Measurements from ENCODE around the gene STARD7.
"Not testable (repeated sequence)": the region's sequence is repeated elsewhere in the genome, so short reads cannot be mapped to it uniquely, and the experiment has no call there.

STARD7 gene

GRCh38 chr2:96208143-96209010 is at the start of gene STARD7:
Gene STARD7, minus strand, starts transcription at chr2:96208827. Its CDS starts 393 bp downstream, at chr2:96208434.
- peak; percentile 96 for DNase-seq (ENCODE audit: extremely low spot score)
- CTCF ChIA-PET: interaction anchor here (0.8 to 1.1 kb wide), 2 partner anchors 51 to 216 kb away, joined by 3 to 5 read pairs; no protein-coding TSS in a partner anchor
- POLR2A ChIA-PET: interaction anchor here (0.6 to 2.7 kb wide), 39 partner anchors 8 to 411 kb away, joined by 3 to 37 read pairs (median 5); partner anchors contain the start of genes ADRA2B, ANKRD36C, ASTL and CIAO1
- TF ChIP-seq ELF4 (IDR thresholded peaks at IDR 0.05): peak; percentile 67; the same call in 1 of the 2 replicates
- 0 out of 2 replicates have a peak, but pooled peaks have one; percentile 1 for TF ChIP-seq CTBP1 (IDR thresholded peaks at IDR 0.05; ENCODE audit: borderline replicate concordance)
- TF ChIP-seq FOXA1 (IDR thresholded peaks at IDR 0.05): no peak
- TF ChIP-seq L3MBTL2 (conservative IDR thresholded peaks at IDR 0.05): peak; percentile 81
- TF ChIP-seq SP1 (IDR thresholded peaks at IDR 0.05): no peak
- TF ChIP-seq FOXM1 (IDR thresholded peaks at IDR 0.05; ENCODE audit: borderline replicate concordance): no peak
- no peak for TF ChIP-seq HDGF (IDR thresholded peaks at IDR 0.05; ENCODE audit: borderline replicate concordance)
- TF ChIP-seq LEF1 (IDR thresholded peaks at IDR 0.05; ENCODE audit: borderline replicate concordance): no peak; the same call in 1 of the 2 replicates
- TF ChIP-seq SUZ12 (IDR thresholded peaks at IDR 0.05): no peak
- peak; percentile 99 for TF ChIP-seq PKNOX1 (IDR thresholded peaks at IDR 0.05)
- no peak for TF ChIP-seq ZNF384 (IDR thresholded peaks at IDR 0.05)

GRCh38 chr2:96257744-96258143 is 49.1 kb upstream of the STARD7 start:
- DNase-seq (ENCODE audit: extremely low spot score); POLR2A ChIA-PET; CTCF ChIA-PET: not testable (repeated sequence)

- DNase-seq (ENCODE audit: extremely low spot score): no peak
- ChIA-PET CTCF (interaction anchor here (0.7 to 0.9 kb wide), 2 partner anchors 8 to 10 kb away, joined by 3 to 9 read pairs; no protein-coding TSS in a partner anchor), POLR2A (no interaction called here)
- TF ChIP-seq LEF1 (IDR thresholded peaks at IDR 0.05; ENCODE audit: borderline replicate concordance): no peak
- TF ChIP-seq CTBP1 (IDR thresholded peaks at IDR 0.05; ENCODE audit: borderline replicate concordance): no peak
- TF ChIP-seq NFRKB (IDR thresholded peaks at IDR 0.05): no peak
- no peak for TF ChIP-seq TARDBP (IDR thresholded peaks at IDR 0.05)
- TF ChIP-seq ELF4 (IDR thresholded peaks at IDR 0.05): no peak
- no peak for TF ChIP-seq ZNF384 (IDR thresholded peaks at IDR 0.05)
- no peak for TF ChIP-seq SUZ12 (IDR thresholded peaks at IDR 0.05)
- no peak for TF ChIP-seq L3MBTL2 (conservative IDR thresholded peaks at IDR 0.05)
- no peak for TF ChIP-seq ARNT (IDR thresholded peaks at IDR 0.05)
- TF ChIP-seq FOXK2 (IDR thresholded peaks at IDR 0.05): no peak
- TF ChIP-seq FOXM1 (IDR thresholded peaks at IDR 0.05; ENCODE audit: borderline replicate concordance): no peak
- no peak for TF ChIP-seq SP1 (IDR thresholded peaks at IDR 0.05)
- no peak for TF ChIP-seq HDGF (IDR thresholded peaks at IDR 0.05; ENCODE audit: borderline replicate concordance)
- TF ChIP-seq FOXA1 (IDR thresholded peaks at IDR 0.05): no peak
- TF ChIP-seq PKNOX1 (IDR thresholded peaks at IDR 0.05): no peak
- no peak for TF ChIP-seq BHLHE40 (IDR thresholded peaks at IDR 0.05; ENCODE audit: borderline replicate concordance)
These were observed 48.0 kb upstream of the STARD7 start for GRCh38 chr2:96256611-96257113.

- DNase-seq (ENCODE audit: extremely low spot score): no peak
- TF ChIP-seq LEF1 (IDR thresholded peaks at IDR 0.05; ENCODE audit: borderline replicate concordance): no peak
- no peak for TF ChIP-seq FOXK2 (IDR thresholded peaks at IDR 0.05)
- no peak for TF ChIP-seq NFRKB (IDR thresholded peaks at IDR 0.05)
- no peak for TF ChIP-seq SP1 (IDR thresholded peaks at IDR 0.05)
- no peak for TF ChIP-seq PKNOX1 (IDR thresholded peaks at IDR 0.05)
- TF ChIP-seq ZNF384 (IDR thresholded peaks at IDR 0.05): no peak
- TF ChIP-seq FOXA1 (IDR thresholded peaks at IDR 0.05): no peak
- TF ChIP-seq BHLHE40 (IDR thresholded peaks at IDR 0.05; ENCODE audit: borderline replicate concordance): no peak
- no peak for TF ChIP-seq ELF4 (IDR thresholded peaks at IDR 0.05)
- no peak for TF ChIP-seq CTBP1 (IDR thresholded peaks at IDR 0.05; ENCODE audit: borderline replicate concordance)
- CTCF ChIA-PET: no interaction called here
- POLR2A ChIA-PET: interaction anchor here (1.4 to 1.7 kb wide), 2 partner anchors 12 to 46 kb away, joined by 5 to 9 read pairs; partner anchors contain the start of genes CIAO1, STARD7 and TMEM127
These were observed 45.9 kb upstream of the STARD7 start for GRCh38 chr2:96254571-96254970.

GRCh38 chr2:96253006-96253405 is 44.4 kb upstream of the STARD7 start:
- no peak for TF ChIP-seq FOXK2 (IDR thresholded peaks at IDR 0.05)
- no peak for TF ChIP-seq SP1 (IDR thresholded peaks at IDR 0.05)
- no peak for TF ChIP-seq TARDBP (IDR thresholded peaks at IDR 0.05)
- TF ChIP-seq L3MBTL2 (conservative IDR thresholded peaks at IDR 0.05): no peak
- TF ChIP-seq ELF4 (IDR thresholded peaks at IDR 0.05): no peak
- no peak for TF ChIP-seq HDGF (IDR thresholded peaks at IDR 0.05; ENCODE audit: borderline replicate concordance)
- TF ChIP-seq PKNOX1 (IDR thresholded peaks at IDR 0.05): no peak
- no peak for TF ChIP-seq BHLHE40 (IDR thresholded peaks at IDR 0.05; ENCODE audit: borderline replicate concordance)
- no peak for TF ChIP-seq CTBP1 (IDR thresholded peaks at IDR 0.05; ENCODE audit: borderline replicate concordance)
- TF ChIP-seq LEF1 (IDR thresholded peaks at IDR 0.05; ENCODE audit: borderline replicate concordance): no peak
- no peak for TF ChIP-seq SUZ12 (IDR thresholded peaks at IDR 0.05)
- ChIA-PET CTCF (no interaction called here), POLR2A (interaction anchor here (1.7 kb wide), 1 partner anchor 44 kb away, joined by 9 read pairs; the partner anchor contains the start of gene STARD7)
- DNase-seq (ENCODE audit: extremely low spot score): no peak
